ENCODE measurements around the gene CHRND.
"Not testable (repeated sequence)": the region's sequence is repeated elsewhere in the genome, so short reads cannot be mapped to it uniquely, and the experiment has no call there.

Gene CHRND

GRCh38 chr2:232532821-232533220, 6.9 kb downstream of the CHRND start:
- H3K36me3 ChIP-seq (replicated peaks); in situ Hi-C loops (cut with MboI; ENCODE audit: low sequenced_read_pairs); H3K4me1 ChIP-seq; H3K9me3 ChIP-seq; H3K27me3 ChIP-seq (ENCODE audit: low read depth); H3K4me3 ChIP-seq; DNase-seq (ENCODE audit: low spot score in 2 of 2): not testable (repeated sequence)

- Histone ChIP-seq H3K9me3 (no peaks in the 10 kb centered on the region), H3K4me3 (no peak overlapping the region), H3K36me3 (replicated peaks) (no peaks in the 10 kb centered on the region), H3K4me1 (no peaks in the 10 kb centered on the region), H3K27me3 (ENCODE audit: low read depth) (no peaks in the 10 kb centered on the region)
- DNase-seq (ENCODE audit: low spot score in 2 of 2): no peak
- in situ Hi-C loops (cut with MboI; ENCODE audit: low sequenced_read_pairs): no loop called here
Measured at GRCh38 chr2:232533944-232534710, 8.2 kb downstream of the CHRND start.

- H3K4me3 ChIP-seq: no peak overlapping the region
- H3K4me1 ChIP-seq: no peaks in the 10 kb centered on the region
- H3K9me3 ChIP-seq: no peaks in the 10 kb centered on the region
- no peaks in the 10 kb centered on the region for H3K27me3 ChIP-seq (ENCODE audit: low read depth)
- DNase-seq (ENCODE audit: low spot score in 2 of 2): no peak
- H3K36me3 ChIP-seq (replicated peaks): no peaks in the 10 kb centered on the region
- in situ Hi-C loops (cut with MboI; ENCODE audit: low sequenced_read_pairs): no loop called here
Measured at GRCh38 chr2:232534940-232535651, 9.1 kb downstream of the CHRND start.

GRCh38 chr2:232535761-232536530, 10.0 kb downstream of the CHRND start:
- H3K9me3 ChIP-seq: no peaks in the 10 kb centered on the region
- DNase-seq (ENCODE audit: low spot score in 2 of 2): no peak
- H3K4me3 ChIP-seq: no peak overlapping the region
- H3K4me1 ChIP-seq: no peaks in the 10 kb centered on the region
- H3K36me3 ChIP-seq (replicated peaks): no peaks in the 10 kb centered on the region
- in situ Hi-C loops (cut with MboI; ENCODE audit: low sequenced_read_pairs): no loop called here
- H3K27me3 ChIP-seq (ENCODE audit: low read depth): no peaks in the 10 kb centered on the region

GRCh38 chr2:232537079-232537478, 11.1 kb downstream of the CHRND start:
- Histone ChIP-seq H3K36me3 (replicated peaks) (no peaks in the 10 kb centered on the region), H3K4me1 (no peaks in the 10 kb centered on the region), H3K27me3 (ENCODE audit: low read depth) (no peaks in the 10 kb centered on the region), H3K9me3 (no peaks in the 10 kb centered on the region), H3K4me3 (no peak overlapping the region)
- in situ Hi-C loops (cut with MboI; ENCODE audit: low sequenced_read_pairs): no loop called here
- peak in 1 of 2 experiments; percentile 39 for DNase-seq (ENCODE audit: low spot score in 2 of 2)

- Histone ChIP-seq H3K36me3 (replicated peaks) (no peaks in the 10 kb centered on the region), H3K4me1 (no peaks in the 10 kb centered on the region), H3K9me3 (no peaks in the 10 kb centered on the region), H3K27me3 (ENCODE audit: low read depth) (no peaks in the 10 kb centered on the region), H3K4me3 (no peak overlapping the region)
- in situ Hi-C loops (cut with MboI; ENCODE audit: low sequenced_read_pairs): no loop called here
- DNase-seq (ENCODE audit: low spot score in 2 of 2): no peak
Measured at GRCh38 chr2:232537499-232537898, 11.5 kb downstream of the CHRND start.

GRCh38 chr2:232538671-232539070, 12.7 kb downstream of the CHRND start:
- Histone ChIP-seq H3K27me3 (ENCODE audit: low read depth) (no peaks in the 10 kb centered on the region), H3K9me3 (no peaks in the 10 kb centered on the region), H3K36me3 (replicated peaks) (no peaks in the 10 kb centered on the region), H3K4me1 (no peaks in the 10 kb centered on the region), H3K4me3 (no peak overlapping the region)
- in situ Hi-C loops (cut with MboI; ENCODE audit: low sequenced_read_pairs): no loop called here
- DNase-seq (ENCODE audit: low spot score in 2 of 2): no peak

GRCh38 chr2:232539298-232540231, 13.6 kb downstream of the CHRND start, which contains the start of gene CHRNG:
Gene CHRNG (plus strand): TSS chr2:232539692. CDS start chr2:232539748, 56 bp downstream.
- H3K27me3 ChIP-seq (ENCODE audit: low read depth): no peaks in the 10 kb centered on the region
- no peaks in the 10 kb centered on the region for H3K9me3 ChIP-seq
- no peaks in the 10 kb centered on the region for H3K4me1 ChIP-seq
- in situ Hi-C loops (cut with MboI; ENCODE audit: low sequenced_read_pairs): no loop called here
- no peak for DNase-seq (ENCODE audit: low spot score in 2 of 2)
- no peaks in the 10 kb centered on the region for H3K36me3 ChIP-seq (replicated peaks)
- H3K4me3 ChIP-seq: no peak within 1 kb of the TSS

GRCh38 chr2:232540441-232541041, 14.6 kb downstream of the CHRND start:
- Histone ChIP-seq H3K4me1 (no peaks in the 10 kb centered on the region), H3K27me3 (ENCODE audit: low read depth) (no peaks in the 10 kb centered on the region), H3K4me3 (no peak overlapping the region), H3K36me3 (replicated peaks) (0 out of 2 replicates have a peak, but pooled peaks cover under 1% of the 10 kb centered on the region), H3K9me3 (no peaks in the 10 kb centered on the region)
- in situ Hi-C loops (cut with MboI; ENCODE audit: low sequenced_read_pairs): no loop called here
- DNase-seq (ENCODE audit: low spot score in 2 of 2): no peak

- Histone ChIP-seq H3K4me3 (no peak overlapping the region), H3K9me3 (no peaks in the 10 kb centered on the region), H3K27me3 (ENCODE audit: low read depth) (no peaks in the 10 kb centered on the region), H3K36me3 (replicated peaks) (peaks cover 3% of the 10 kb centered on the region; the same call in 1 of the 2 replicates), H3K4me1 (no peaks in the 10 kb centered on the region)
- no peak for DNase-seq (ENCODE audit: low spot score in 2 of 2)
- in situ Hi-C loops (cut with MboI; ENCODE audit: low sequenced_read_pairs): no loop called here
Measured at GRCh38 chr2:232541195-232541960, 15.4 kb downstream of the CHRND start.

- DNase-seq (ENCODE audit: low spot score in 2 of 2): no peak
- no peaks in the 10 kb centered on the region for H3K27me3 ChIP-seq (ENCODE audit: low read depth)
- no peaks in the 10 kb centered on the region for H3K4me1 ChIP-seq
- H3K4me3 ChIP-seq: no peak overlapping the region
- no peaks in the 10 kb centered on the region for H3K9me3 ChIP-seq
- peaks cover 11% of the 10 kb centered on the region for H3K36me3 ChIP-seq (replicated peaks)
- in situ Hi-C loops (cut with MboI; ENCODE audit: low sequenced_read_pairs): no loop called here
Measured at GRCh38 chr2:232541961-232542714, 16.2 kb downstream of the CHRND start.
